ENCODE measurements around the gene NFKBIL1. TPM values are rescaled to one million over a fixed set of nuclear protein-coding genes. Genes with fewer than 3 reads are reported as not detected.
"Not testable (repeated sequence)": the region's sequence is repeated elsewhere in the genome, so short reads cannot be mapped to it uniquely, and the experiment has no call there.

NFKBIL1 gene
- total RNA-seq, 1 experiment from 2014 or later: 16.2 TPM

DNA sequence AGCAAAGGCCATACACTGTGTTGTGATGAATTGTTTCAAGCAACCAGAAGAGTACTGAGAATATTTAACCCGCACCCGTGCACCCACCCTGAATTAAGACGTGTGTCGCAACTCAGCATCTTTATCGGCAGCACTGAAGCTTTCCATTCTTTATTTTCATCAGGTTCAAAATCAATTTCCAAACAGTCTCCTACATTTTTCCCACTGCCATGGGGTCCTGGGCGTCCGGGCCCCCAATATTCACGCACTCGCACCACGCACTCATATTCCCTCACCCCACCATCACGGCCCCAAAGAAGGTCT, 33.0 kb downstream of the NFKBIL1 start:
- DNase-seq (ENCODE audit: low read depth): no peak

DNA sequence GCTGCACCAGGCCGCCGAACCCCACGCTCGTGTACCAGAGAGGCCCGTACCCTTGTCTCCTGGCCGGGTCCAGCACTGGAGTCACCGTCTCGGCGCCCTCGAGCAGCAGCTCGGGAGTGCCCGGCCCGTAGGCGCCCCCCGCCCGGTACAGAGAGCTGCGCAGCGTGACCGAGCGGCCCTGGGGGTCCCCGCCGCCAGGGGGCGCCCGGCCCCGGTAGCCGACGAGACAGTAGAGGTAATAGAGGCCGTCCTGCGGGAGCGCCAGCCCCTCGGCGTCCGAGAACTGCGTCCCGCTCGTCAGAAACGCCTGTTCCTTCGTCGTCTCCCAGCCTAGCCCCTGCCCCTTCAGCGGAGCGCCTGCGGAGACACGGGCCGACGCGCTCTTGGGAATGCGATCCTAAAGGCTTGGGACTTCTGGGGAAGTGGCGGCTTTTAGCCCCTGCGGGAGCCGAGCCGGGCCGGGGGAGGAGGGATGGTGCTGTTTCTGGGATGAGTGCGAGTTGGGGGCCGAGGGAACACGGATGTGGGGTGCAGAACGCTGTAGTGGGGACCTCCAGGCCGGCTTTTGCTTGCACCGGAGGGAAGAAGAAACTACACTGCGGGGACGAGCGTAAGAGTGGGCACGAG, 33.5 kb downstream of the NFKBIL1 start:
- peak; percentile 87 for DNase-seq (ENCODE audit: low read depth)

DNA sequence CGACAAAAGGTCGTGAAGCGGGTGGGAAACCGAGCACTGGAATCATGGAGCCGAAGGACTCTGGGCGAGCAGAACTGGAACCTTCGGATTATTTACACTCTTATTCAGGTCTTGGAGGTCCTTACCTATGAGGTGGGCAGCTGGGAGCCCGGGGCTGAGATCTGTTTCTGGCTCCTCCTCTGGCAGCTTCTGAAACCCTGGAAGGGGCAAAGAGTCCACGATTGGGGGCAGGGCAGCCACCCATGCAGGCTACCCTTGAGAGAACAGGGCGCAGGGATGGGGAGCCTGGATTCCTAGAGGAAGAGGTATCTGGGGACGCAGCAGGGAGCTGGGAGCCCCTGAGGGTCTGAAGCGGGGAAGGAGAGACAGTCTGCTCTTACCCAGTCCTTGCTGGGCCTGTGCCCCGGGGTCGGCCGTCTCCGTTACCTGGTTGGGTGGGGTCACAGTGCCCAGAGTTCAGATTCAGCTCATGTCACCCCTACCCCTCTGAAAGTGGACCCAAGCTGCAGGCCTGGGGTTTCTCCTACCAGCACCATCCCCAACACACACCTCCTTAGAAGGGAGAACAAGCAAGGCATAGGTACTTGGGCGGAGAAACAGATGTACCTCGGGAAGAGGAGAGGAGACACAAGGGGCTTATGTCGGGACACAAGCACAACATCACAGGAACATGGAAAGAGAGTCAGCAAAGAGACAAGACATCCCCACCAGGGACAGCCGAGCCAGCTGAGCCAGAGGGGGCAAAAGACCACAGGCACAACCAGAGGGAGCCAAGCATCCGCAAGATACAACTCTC, 34.2 kb downstream of the NFKBIL1 start:
- DNase-seq (ENCODE audit: low read depth): no peak

DNA sequence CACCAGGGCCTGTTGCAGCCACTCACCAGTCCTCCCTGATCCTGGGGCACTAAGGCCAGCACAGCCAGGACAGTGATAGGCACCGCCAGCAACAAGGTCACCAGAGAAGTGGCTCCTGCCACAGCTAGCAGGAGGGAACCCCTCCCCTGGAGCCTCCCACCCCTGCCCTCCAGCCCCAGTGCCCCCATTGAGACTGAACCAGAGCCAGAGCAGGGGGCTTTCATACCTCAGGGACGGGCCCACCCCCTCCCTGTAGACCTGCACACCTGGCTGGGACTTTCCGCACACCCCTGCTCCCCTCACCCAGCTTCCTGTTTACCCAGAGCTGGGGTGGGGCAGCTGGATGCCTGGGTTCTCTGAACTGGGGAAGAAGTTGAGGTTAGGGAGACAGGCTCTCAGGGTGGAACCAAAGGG, 34.8 kb downstream of the NFKBIL1 start, which contains the start of gene LTB:
Gene LTB (minus strand): TSS at position 195 of the 414 bp plus-strand sequence. CDS start 7 bp downstream, at position 188.
- DNase-seq (ENCODE audit: low read depth): no peak

DNA sequence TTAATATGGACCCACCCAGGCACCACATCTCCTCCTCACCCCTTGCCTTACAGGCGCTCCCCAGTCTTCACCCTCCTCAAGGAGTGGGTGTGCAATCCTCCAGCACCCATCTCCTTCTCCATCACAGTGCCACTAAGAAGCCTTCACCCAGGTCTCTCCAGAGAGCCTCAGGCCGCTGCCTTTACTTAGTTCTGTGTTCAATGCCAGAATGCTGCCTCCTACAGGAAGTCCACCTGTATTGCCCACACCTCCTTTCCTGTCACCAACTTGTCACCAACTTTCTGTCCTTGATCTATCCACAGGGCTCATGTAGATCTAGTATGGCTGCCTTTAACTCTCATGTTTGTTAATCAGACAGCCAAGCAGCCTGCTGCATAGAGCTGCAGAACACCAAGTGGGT, 38.1 kb downstream of the NFKBIL1 start:
- peak; percentile 25 for DNase-seq (ENCODE audit: low read depth)

DNA sequence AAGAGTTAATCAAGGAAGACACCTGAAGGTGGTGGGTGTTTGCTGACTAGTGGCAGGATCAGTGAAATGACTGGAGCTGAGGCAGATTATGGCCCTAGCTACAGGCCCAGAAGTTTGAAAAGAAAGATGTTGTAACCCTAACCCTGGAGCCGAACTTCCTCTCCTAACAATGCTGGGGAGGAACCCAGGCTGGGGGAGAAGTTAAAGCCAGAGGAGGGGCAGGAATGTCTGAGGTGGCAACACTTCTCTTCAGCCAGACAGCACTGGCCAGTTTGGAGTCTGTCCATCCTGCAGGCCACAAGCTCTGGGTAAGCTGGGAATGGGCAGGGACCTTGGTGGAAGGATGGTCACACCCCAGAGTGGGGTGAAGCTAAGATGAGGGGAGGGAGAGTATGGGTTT, 38.6 kb downstream of the NFKBIL1 start, which contains the start of gene LST1:
Gene LST1 (plus strand): TSS at position 270 of the 400 bp plus-strand sequence. CDS start 1,023 bp downstream, outside the sequence.
- DNase-seq (ENCODE audit: low read depth): no peak

DNA sequence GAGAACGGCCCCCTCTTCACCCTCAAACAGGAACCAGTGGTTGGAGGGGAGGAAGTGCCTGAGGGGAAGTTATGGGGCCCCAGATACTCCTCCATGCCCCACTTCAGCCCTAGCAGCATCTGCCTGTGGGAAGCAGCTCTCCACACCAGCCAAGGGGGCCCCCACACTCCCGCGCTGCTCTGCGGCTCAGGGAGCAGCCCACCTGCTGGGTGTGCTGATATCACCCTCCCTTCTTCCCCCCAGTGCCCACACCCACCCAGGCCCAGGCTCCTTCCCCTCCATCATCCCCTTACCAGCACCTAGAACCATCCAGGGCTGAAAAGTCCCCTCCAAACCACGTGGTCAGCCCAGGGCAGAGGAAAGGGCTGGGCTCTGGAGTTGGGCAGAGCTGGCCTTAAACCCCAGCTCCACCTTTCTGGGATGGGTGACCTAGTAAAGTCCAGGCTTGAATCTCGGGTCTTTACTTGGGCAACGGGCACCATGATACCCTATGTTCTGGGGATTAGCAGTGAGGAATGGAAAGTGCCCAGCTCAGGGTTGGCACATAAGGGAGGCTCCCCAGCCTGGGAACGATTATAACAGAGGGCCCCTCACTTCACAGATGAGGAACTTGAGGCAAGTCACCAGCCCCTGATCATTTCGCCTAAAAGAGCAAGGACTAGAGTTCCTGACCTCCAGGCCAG, 39.3 kb downstream of the NFKBIL1 start:
- DNase-seq (ENCODE audit: low read depth): no peak

DNA sequence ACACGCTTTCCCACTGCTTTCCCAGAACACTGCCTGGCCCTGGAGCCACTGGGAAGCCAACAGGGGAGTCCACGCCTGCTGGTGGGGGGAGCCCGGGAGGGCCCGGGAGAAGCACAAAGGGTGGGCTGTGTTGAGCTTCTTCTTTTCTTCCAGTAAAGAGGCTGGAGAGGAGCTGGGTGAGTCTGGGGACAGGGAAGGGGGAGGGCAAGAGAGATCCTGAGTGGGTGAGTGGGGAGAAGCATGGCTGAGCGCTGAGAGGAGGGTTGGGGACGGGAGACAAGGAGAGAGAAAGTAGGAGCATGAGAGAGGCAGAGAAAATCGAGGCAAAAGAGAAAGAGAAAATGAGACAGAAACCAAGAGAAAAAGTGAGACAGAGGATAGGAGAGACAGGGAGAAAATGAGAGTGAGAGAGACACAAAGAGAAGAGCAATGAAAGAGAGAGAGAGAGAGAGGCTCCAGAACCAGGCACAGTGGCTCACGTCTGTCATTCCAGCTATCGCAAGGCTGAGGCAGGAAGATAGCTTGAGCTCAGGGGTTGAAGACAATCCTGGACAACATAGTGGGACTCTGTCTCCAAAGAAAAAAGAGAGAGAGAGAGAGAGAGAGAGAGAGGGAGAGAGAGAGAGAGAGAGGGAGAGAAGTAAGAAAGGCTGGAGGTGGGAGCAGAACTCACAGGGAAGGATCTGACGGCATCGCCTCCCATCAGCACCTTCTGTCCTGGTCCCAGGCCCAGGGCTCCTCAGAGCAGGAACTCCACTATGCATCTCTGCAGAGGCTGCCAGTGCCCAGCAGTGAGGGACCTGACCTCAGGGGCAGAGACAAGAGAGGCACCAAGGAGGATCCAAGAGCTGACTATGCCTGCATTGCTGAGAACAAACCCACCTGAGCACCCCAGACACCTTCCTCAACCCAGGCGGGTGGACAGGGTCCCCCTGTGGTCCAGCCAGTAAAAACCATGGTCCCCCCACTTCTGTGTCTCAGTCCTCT, 40.7 kb downstream of the NFKBIL1 start:
- no peak for DNase-seq (ENCODE audit: low read depth)

DNA sequence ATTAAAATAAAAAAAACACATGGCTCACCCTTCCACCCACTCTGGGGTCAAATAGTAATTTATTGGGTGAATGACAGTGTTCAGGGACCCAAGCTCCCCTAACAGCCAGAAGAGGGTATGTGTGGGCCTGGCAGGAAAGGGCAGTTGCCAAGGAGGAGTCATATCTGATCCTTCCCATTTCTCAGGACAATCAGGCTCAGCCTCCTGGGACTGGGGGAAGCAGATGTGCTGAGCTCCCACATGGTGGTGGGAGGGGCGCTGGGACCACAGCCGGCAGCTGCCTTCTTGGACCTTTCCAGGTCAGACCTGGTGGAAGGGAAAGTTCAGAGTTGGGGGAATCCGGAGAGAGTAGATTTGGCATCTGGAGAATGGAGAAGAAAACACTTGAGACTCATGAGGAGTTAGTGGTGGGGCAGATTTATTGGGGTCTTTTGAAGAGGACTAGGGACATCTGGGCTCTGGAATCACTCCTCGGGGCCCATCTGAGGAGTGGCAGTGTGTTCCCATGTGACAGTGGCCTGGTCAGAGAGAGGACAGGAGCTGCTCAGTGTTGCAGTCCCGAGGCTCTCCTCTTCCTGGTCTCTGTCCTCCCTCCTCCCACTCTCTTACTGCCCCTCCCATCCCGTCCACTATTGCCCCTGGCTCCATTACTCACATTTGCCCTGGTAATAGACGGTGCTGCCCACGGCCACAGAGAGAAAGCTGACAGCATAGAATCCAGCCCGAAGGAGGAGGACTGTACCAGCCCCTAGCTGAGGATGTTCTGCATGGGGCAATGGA, 41.7 kb downstream of the NFKBIL1 start:
- DNase-seq (ENCODE audit: low read depth): no peak

DNA sequence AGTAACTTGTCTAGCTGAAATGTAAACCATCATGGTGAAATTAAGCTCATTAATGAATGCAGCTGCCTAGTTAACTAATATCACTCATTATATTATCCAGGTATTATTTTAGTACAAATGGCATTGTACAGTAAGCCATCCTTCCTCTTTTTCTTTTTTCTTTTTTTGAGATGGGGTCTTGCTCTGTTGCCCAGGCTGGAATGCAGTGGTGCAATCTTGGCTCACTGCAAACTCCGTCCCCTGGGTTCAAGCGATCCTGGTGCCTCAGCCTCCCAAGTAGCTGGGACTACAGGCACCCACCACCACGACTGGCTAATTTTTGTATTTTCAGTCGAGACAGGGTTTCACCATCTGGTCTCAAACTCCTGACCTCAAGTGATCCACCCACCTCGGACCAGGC, 43.3 kb downstream of the NFKBIL1 start:
- DNase-seq (ENCODE audit: low read depth): not testable (repeated sequence)

DNA sequence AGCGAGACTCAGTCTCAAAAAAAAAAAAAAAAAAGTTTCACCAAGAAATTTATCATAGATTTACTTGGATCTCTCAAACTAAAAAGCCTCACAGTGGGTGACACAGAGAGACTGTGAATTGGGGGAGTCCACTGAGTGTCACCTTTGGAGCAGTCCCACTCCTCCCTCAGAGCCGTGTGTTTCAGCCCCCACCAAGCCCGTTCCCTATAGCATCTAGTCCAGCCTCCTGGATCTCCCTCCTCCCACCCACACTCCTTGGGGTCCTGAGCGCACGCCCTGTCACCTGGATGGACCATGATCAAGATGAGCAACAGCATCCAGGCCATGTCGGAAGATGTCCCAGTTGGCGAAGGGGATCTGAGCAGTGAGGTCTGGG, 45.0 kb downstream of the NFKBIL1 start:
- no peak for DNase-seq (ENCODE audit: low read depth)

DNA sequence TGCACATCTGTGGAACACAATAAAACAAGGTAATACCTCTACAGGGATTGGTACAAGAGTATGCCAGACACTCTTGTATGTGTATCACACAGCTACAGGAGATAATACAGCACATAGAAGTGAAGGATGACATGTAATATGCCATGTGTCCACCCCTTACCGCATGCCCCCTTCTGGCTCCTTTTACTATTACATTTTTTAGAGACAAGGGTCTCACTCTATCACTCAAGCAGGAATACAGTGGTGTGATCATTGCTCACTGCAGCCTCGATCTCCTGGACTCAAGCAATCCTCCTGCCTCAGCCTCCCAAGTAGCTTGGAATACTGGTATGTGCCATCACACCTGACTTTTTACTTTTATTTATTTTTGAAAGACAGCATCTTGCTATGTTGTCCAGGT, 49.6 kb downstream of the NFKBIL1 start:
- DNase-seq (ENCODE audit: low read depth): peak; percentile 40

DNA sequence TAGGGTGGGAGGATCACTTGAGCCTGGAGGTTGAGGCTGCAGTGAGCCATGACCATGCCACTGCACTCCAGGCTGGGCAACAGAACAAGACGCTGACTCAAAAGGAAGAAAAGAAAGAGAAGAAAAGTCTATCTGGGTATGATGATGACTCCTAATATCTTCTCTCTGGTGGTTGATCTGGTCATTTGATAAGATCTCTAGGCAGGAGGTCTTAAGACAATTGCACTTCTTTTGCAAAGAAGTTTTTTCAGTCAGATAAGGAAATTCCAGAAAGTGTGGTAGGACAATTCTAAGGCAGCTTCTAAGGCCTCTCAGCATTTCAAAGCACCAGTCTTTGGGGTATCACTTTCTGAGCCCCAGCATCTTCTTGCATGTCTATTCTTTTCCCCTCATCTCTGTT, 59.9 kb downstream of the NFKBIL1 start:
- DNase-seq (ENCODE audit: low read depth): no peak

Other genes with a start within 250 kb of the NFKBIL1 start
- 415 and 797 TPM in 2 replicates for gene HLA-B, start 190.4 kb upstream of the NFKBIL1 start, total RNA-seq (2014; rRNA removed; shearing (Covaris generic))
- gene MICA, start 144.0 kb upstream of the NFKBIL1 start, total RNA-seq (2014; rRNA removed; shearing (Covaris generic)): 34.9 and 44.1 TPM in 2 replicates
- 24.9 and 27.3 TPM in 2 replicates for gene MICB, start 49.5 kb upstream of the NFKBIL1 start, total RNA-seq (2014; rRNA removed; shearing (Covaris generic))
- not detected in 2 replicates for gene MCCD1, start 18.6 kb upstream of the NFKBIL1 start, total RNA-seq (2014; rRNA removed; shearing (Covaris generic))
- 678 and 762 TPM in 2 replicates for gene DDX39B, start 5.6 kb upstream of the NFKBIL1 start, total RNA-seq (2014; rRNA removed; shearing (Covaris generic))
- gene ATP6V1G2, start 1.0 kb upstream of the NFKBIL1 start, total RNA-seq (2014; rRNA removed; shearing (Covaris generic)): 1.5 TPM in 1 of 2 replicates, not detected in the other
- gene LTA, start 24.7 kb downstream of the NFKBIL1 start, total RNA-seq (2014; rRNA removed; shearing (Covaris generic)): 0.11 TPM in 1 of 2 replicates, not detected in the other
- 1.4 and 4.0 TPM in 2 replicates for gene TNF, start 28.0 kb downstream of the NFKBIL1 start, total RNA-seq (2014; rRNA removed; shearing (Covaris generic))
- gene LTB, start 34.8 kb downstream of the NFKBIL1 start, total RNA-seq (2014; rRNA removed; shearing (Covaris generic)): 2.1 TPM in 1 of 2 replicates, not detected in the other
- gene LST1, start 38.7 kb downstream of the NFKBIL1 start, total RNA-seq (2014; rRNA removed; shearing (Covaris generic)): 0.09 and 3.5 TPM in 2 replicates
- not detected in 2 replicates for gene NCR3, start 45.4 kb downstream of the NFKBIL1 start, total RNA-seq (2014; rRNA removed; shearing (Covaris generic))
- not detected in 2 replicates for gene AIF1, start 67.6 kb downstream of the NFKBIL1 start, total RNA-seq (2014; rRNA removed; shearing (Covaris generic))
- 50.1 and 51.9 TPM in 2 replicates for gene PRRC2A, start 73.1 kb downstream of the NFKBIL1 start, total RNA-seq (2014; rRNA removed; shearing (Covaris generic))
- 256 and 287 TPM in 2 replicates for gene BAG6, start 105.1 kb downstream of the NFKBIL1 start, total RNA-seq (2014; rRNA removed; shearing (Covaris generic))
- 0.18 and 1.4 TPM in 2 replicates for gene APOM, start 108.3 kb downstream of the NFKBIL1 start, total RNA-seq (2014; rRNA removed; shearing (Covaris generic))
- 15.9 and 18.0 TPM in 2 replicates for gene C6orf47, start 113.2 kb downstream of the NFKBIL1 start, total RNA-seq (2014; rRNA removed; shearing (Covaris generic))
- gene GPANK1, start 117.4 kb downstream of the NFKBIL1 start, total RNA-seq (2014; rRNA removed; shearing (Covaris generic)): 32.9 and 40.2 TPM in 2 replicates
- 328 and 376 TPM in 2 replicates for gene CSNK2B, start 118.5 kb downstream of the NFKBIL1 start, total RNA-seq (2014; rRNA removed; shearing (Covaris generic))
- gene LY6G5B, start 122.4 kb downstream of the NFKBIL1 start, total RNA-seq (2014; rRNA removed; shearing (Covaris generic)): 0.91 and 6.3 TPM in 2 replicates
- 1.8 TPM in 1 of 2 replicates, not detected in the other for gene LY6G5C, start 133.5 kb downstream of the NFKBIL1 start, total RNA-seq (2014; rRNA removed; shearing (Covaris generic))
- gene ABHD16A, start 155.7 kb downstream of the NFKBIL1 start, total RNA-seq (2014; rRNA removed; shearing (Covaris generic)): 55.2 and 64.4 TPM in 2 replicates
- not detected in 2 replicates for gene LY6G6F, start 159.3 kb downstream of the NFKBIL1 start, total RNA-seq (2014; rRNA removed; shearing (Covaris generic))
- gene LY6G6D, start 167.7 kb downstream of the NFKBIL1 start, total RNA-seq (2014; rRNA removed; shearing (Covaris generic)): not detected in 2 replicates
- not detected in 2 replicates for gene LY6G6C, start 174.1 kb downstream of the NFKBIL1 start, total RNA-seq (2014; rRNA removed; shearing (Covaris generic))
- gene MPIG6B, start 175.8 kb downstream of the NFKBIL1 start, total RNA-seq (2014; rRNA removed; shearing (Covaris generic)): not detected in 2 replicates
- gene DDAH2, start 181.7 kb downstream of the NFKBIL1 start, total RNA-seq (2014; rRNA removed; shearing (Covaris generic)): 46.1 and 55.6 TPM in 2 replicates
- 1,198 and 1,241 TPM in 2 replicates for gene CLIC1, start 188.9 kb downstream of the NFKBIL1 start, total RNA-seq (2014; rRNA removed; shearing (Covaris generic))
- 19.9 and 20.9 TPM in 2 replicates for gene MSH5, start 192.4 kb downstream of the NFKBIL1 start, total RNA-seq (2014; rRNA removed; shearing (Covaris generic))
- gene SAPCD1, start 215.0 kb downstream of the NFKBIL1 start, total RNA-seq (2014; rRNA removed; shearing (Covaris generic)): 0.27 and 1.6 TPM in 2 replicates
- gene VWA7, start 229.7 kb downstream of the NFKBIL1 start, total RNA-seq (2014; rRNA removed; shearing (Covaris generic)): 0.34 TPM in 1 of 2 replicates, not detected in the other
- 77.3 and 80.3 TPM in 2 replicates for gene VARS1, start 248.1 kb downstream of the NFKBIL1 start, total RNA-seq (2014; rRNA removed; shearing (Covaris generic))